ENCODE results near the gene GPSM1.

GPSM1 gene

GRCh38 chr9:136285501-136286358 is 41.6 kb upstream of the GPSM1 start:
- TF ChIP-seq ZNF274 (IDR thresholded peaks at IDR 0.05; ENCODE audit: low read depth, low read length): no peak
- no peak overlapping the region for H3K4me3 ChIP-seq (ENCODE audit: low read length)

GRCh38 chr9:136286359-136286986 is 40.9 kb upstream of the GPSM1 start:
- H3K4me3 ChIP-seq (ENCODE audit: low read length): no peak overlapping the region
- TF ChIP-seq ZNF274 (IDR thresholded peaks at IDR 0.05; ENCODE audit: low read depth, low read length): no peak

GRCh38 chr9:136286987-136287379 is 40.4 kb upstream of the GPSM1 start:
- no peak overlapping the region for H3K4me3 ChIP-seq (ENCODE audit: low read length)
- no peak for TF ChIP-seq ZNF274 (IDR thresholded peaks at IDR 0.05; ENCODE audit: low read depth, low read length)

- no peak overlapping the region for H3K4me3 ChIP-seq (ENCODE audit: low read length)
- TF ChIP-seq ZNF274 (IDR thresholded peaks at IDR 0.05; ENCODE audit: low read depth, low read length): no peak
Measured at GRCh38 chr9:136287960-136288753, 39.2 kb upstream of the GPSM1 start.

GRCh38 chr9:136289651-136290507 is 37.5 kb upstream of the GPSM1 start:
- no peak for TF ChIP-seq ZNF274 (IDR thresholded peaks at IDR 0.05; ENCODE audit: low read depth, low read length)
- no peak overlapping the region for H3K4me3 ChIP-seq (ENCODE audit: low read length)

- TF ChIP-seq ZNF274 (IDR thresholded peaks at IDR 0.05; ENCODE audit: low read depth, low read length): no peak
- H3K4me3 ChIP-seq (ENCODE audit: low read length): no peak overlapping the region
Measured at GRCh38 chr9:136290508-136291000, 36.8 kb upstream of the GPSM1 start.

- H3K4me3 ChIP-seq (ENCODE audit: low read length): no peak overlapping the region
- TF ChIP-seq ZNF274 (IDR thresholded peaks at IDR 0.05; ENCODE audit: low read depth, low read length): no peak
Measured at GRCh38 chr9:136291306-136292025, 35.9 kb upstream of the GPSM1 start.

GRCh38 chr9:136292026-136292538 is 35.3 kb upstream of the GPSM1 start:
- H3K4me3 ChIP-seq (ENCODE audit: low read length): no peak overlapping the region
- no peak for TF ChIP-seq ZNF274 (IDR thresholded peaks at IDR 0.05; ENCODE audit: low read depth, low read length)

- no peak overlapping the region for H3K4me3 ChIP-seq (ENCODE audit: low read length)
- TF ChIP-seq ZNF274 (IDR thresholded peaks at IDR 0.05; ENCODE audit: low read depth, low read length): no peak
Measured at GRCh38 chr9:136292591-136293448, 34.5 kb upstream of the GPSM1 start.

- H3K4me3 ChIP-seq (ENCODE audit: low read length): no peak overlapping the region
- no peak for TF ChIP-seq ZNF274 (IDR thresholded peaks at IDR 0.05; ENCODE audit: low read depth, low read length)
Measured at GRCh38 chr9:136293476-136294077, 33.8 kb upstream of the GPSM1 start.

- no peak overlapping the region for H3K4me3 ChIP-seq (ENCODE audit: low read length)
- TF ChIP-seq ZNF274 (IDR thresholded peaks at IDR 0.05; ENCODE audit: low read depth, low read length): no peak
Measured at GRCh38 chr9:136294437-136294836, 32.9 kb upstream of the GPSM1 start.

All from GM08714 (cell line).